ENCODE measurements around the gene SSR1.

SSR1 gene

DNA sequence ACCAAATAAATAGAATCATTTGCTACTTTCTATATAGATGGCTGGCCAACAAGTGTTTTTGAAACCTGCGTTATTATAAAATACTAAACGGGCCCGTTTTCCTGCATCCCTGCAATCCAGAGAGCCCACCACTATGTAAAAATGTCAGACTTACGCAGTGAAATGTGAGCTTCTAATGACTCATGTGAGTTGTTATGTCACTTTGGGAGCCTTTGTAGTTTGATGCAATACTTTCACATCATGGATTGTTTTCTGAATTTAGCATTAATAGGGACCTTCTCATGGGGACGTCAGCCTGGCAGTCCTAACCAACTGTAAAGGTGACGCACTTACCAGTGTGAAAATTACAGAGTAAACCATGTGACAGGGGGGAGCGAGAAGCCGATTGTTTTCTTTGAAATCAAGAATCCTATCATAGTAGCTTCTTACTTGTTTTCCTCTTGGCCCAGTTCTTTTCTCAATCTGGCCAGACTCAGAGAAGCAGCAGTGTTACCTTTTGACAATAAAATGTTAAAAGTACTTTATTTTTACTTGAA lies 75.3 kb downstream of the SSR1 start:
- Histone ChIP-seq H2AFZ (ENCODE audit: low read depth, low read length, severe bottlenecking) (no peak overlapping the region), H3K9ac (ENCODE audit: low read length) (no peak overlapping the region), H3K27ac (ENCODE audit: low read depth, low read length) (no peak overlapping the region), H3K9me3 (ENCODE audit: insufficient read depth, low read length) (no peaks in the 10 kb centered on the region), H4K20me1 (ENCODE audit: low read depth, low read length) (no peaks in the 10 kb centered on the region), H3K9me2 (replicated peaks; ENCODE audit: insufficient read depth, low read length) (no peaks in the 10 kb centered on the region), H3K4me3 (ENCODE audit: insufficient read depth, low read length, poor library complexity, severe bottlenecking) (no peak overlapping the region), H3K4me2 (ENCODE audit: low read depth, low read length, poor library complexity, severe bottlenecking) (no peak overlapping the region), H3K79me2 (ENCODE audit: insufficient read depth, low read length) (no peaks in the 10 kb centered on the region), H3K27me3 (ENCODE audit: low read length) (no peaks in the 10 kb centered on the region), H3K36me3 (ENCODE audit: low read length) (no peaks in the 10 kb centered on the region), H3F3A (ENCODE audit: insufficient read depth) (no peaks in the 10 kb centered on the region)
- TF ChIP-seq CTCF (IDR thresholded peaks at IDR 0.05; ENCODE audit: insufficient read depth, low read length, poor library complexity, severe bottlenecking): no peak
- no peak for TF ChIP-seq EZH2phosphoT487 (conservative IDR thresholded peaks at IDR 0.05; ENCODE audit: low read length)

- no peaks in the 10 kb centered on the region for H3F3A ChIP-seq (ENCODE audit: insufficient read depth)
- H3K9me2 ChIP-seq (replicated peaks; ENCODE audit: insufficient read depth, low read length): no peaks in the 10 kb centered on the region
- H3K36me3 ChIP-seq (ENCODE audit: low read length): no peaks in the 10 kb centered on the region
- no peaks in the 10 kb centered on the region for H4K20me1 ChIP-seq (ENCODE audit: low read depth, low read length)
- no peak overlapping the region for H3K9ac ChIP-seq (ENCODE audit: low read length)
- no peak overlapping the region for H3K4me2 ChIP-seq (ENCODE audit: low read depth, low read length, poor library complexity, severe bottlenecking)
- TF ChIP-seq EZH2phosphoT487 (conservative IDR thresholded peaks at IDR 0.05; ENCODE audit: low read length): no peak
- TF ChIP-seq CTCF (IDR thresholded peaks at IDR 0.05; ENCODE audit: insufficient read depth, low read length, poor library complexity, severe bottlenecking): no peak
- no peaks in the 10 kb centered on the region for H3K9me3 ChIP-seq (ENCODE audit: insufficient read depth, low read length)
- H3K79me2 ChIP-seq (ENCODE audit: insufficient read depth, low read length): no peaks in the 10 kb centered on the region
- H2AFZ ChIP-seq (ENCODE audit: low read depth, low read length, severe bottlenecking): no peak overlapping the region
- no peaks in the 10 kb centered on the region for H3K27me3 ChIP-seq (ENCODE audit: low read length)
- H3K27ac ChIP-seq (ENCODE audit: low read depth, low read length): no peak overlapping the region
- no peak overlapping the region for H3K4me3 ChIP-seq (ENCODE audit: insufficient read depth, low read length, poor library complexity, severe bottlenecking)
Measured at GRCh38 chr6:7236306-7237209, 76.4 kb downstream of the SSR1 start.

DNA sequence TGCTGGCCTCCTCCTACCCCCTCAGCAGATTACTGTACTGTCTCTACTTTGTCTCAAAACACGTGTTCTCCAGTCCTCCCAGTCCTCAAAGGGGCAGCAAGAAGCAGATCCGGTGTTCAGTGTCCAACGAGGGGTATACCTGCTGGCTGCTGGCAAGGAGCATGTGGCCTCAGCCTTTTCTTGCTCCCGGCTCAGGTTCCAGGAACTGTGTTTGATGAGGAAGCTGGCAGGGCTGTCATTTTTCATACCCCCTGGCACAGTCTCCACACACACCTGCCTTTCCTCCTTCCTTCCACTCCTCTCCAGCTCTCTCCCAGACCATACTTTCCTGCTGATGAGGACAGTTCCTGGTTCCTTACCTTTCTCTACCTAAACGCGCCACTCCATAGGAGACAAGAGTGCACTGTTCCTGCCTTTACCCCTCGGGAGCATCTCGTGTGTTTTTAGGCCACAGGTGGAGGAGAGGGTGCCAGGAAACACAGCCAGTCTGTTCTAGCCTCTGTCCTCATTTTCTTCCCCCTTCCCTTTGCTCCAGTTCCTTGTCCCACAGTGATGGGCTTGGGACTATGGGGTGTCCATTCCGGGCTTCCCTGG lies 77.2 kb downstream of the SSR1 start:
- no peak overlapping the region for H3K4me3 ChIP-seq (ENCODE audit: insufficient read depth, low read length, poor library complexity, severe bottlenecking)
- no peaks in the 10 kb centered on the region for H3K9me2 ChIP-seq (replicated peaks; ENCODE audit: insufficient read depth, low read length)
- H3K36me3 ChIP-seq (ENCODE audit: low read length): no peaks in the 10 kb centered on the region
- no peaks in the 10 kb centered on the region for H3K27me3 ChIP-seq (ENCODE audit: low read length)
- H3K79me2 ChIP-seq (ENCODE audit: insufficient read depth, low read length): no peaks in the 10 kb centered on the region
- H3K9ac ChIP-seq (ENCODE audit: low read length): no peak overlapping the region
- H3K27ac ChIP-seq (ENCODE audit: low read depth, low read length): no peak overlapping the region
- TF ChIP-seq CTCF (IDR thresholded peaks at IDR 0.05; ENCODE audit: insufficient read depth, low read length, poor library complexity, severe bottlenecking) (no peak), EZH2phosphoT487 (conservative IDR thresholded peaks at IDR 0.05; ENCODE audit: low read length) (no peak)
- H3F3A ChIP-seq (ENCODE audit: insufficient read depth): no peaks in the 10 kb centered on the region
- no peaks in the 10 kb centered on the region for H4K20me1 ChIP-seq (ENCODE audit: low read depth, low read length)
- no peak overlapping the region for H2AFZ ChIP-seq (ENCODE audit: low read depth, low read length, severe bottlenecking)
- H3K4me2 ChIP-seq (ENCODE audit: low read depth, low read length, poor library complexity, severe bottlenecking): no peak overlapping the region
- no peaks in the 10 kb centered on the region for H3K9me3 ChIP-seq (ENCODE audit: insufficient read depth, low read length)

Measured in SU-DHL-6 (cell line).